ENCODE data around the gene SAMD9L.

The SAMD9L gene

GRCh38 chr7:93148144-93148543 lies at the start of gene SAMD9L:
SAMD9L (minus strand) TSS chr7:93148385; CDS start chr7:93135971, 12,414 bp downstream.
- no peak within 1 kb of the TSS for H3K27ac ChIP-seq (ENCODE audit: low read depth, low read length)
- no peaks in the 10 kb centered on the region for H3K27me3 ChIP-seq (ENCODE audit: control insufficient read depth, insufficient read depth, low read length)
- H3K4me3 ChIP-seq (ENCODE audit: low read length): peak within 1 kb of the TSS; percentile 75
- H3K36me3 ChIP-seq (ENCODE audit: control insufficient read depth, insufficient read depth, low read length): peaks cover 3% of the 10 kb centered on the region
- H3K9ac ChIP-seq (ENCODE audit: low read length): no peak within 1 kb of the TSS
- H3K4me1 ChIP-seq (ENCODE audit: control insufficient read depth, insufficient read depth, low read length): peaks cover 4% of the 10 kb centered on the region

- Histone ChIP-seq H3K36me3 (ENCODE audit: control insufficient read depth, insufficient read depth, low read length) (no peaks in the 10 kb centered on the region), H3K27ac (ENCODE audit: low read depth, low read length) (no peak overlapping the region), H3K9ac (ENCODE audit: low read length) (no peak overlapping the region), H3K4me3 (ENCODE audit: low read length) (no peak overlapping the region), H3K27me3 (ENCODE audit: control insufficient read depth, insufficient read depth, low read length) (no peaks in the 10 kb centered on the region), H3K4me1 (ENCODE audit: control insufficient read depth, insufficient read depth, low read length) (no peaks in the 10 kb centered on the region)
These were observed 48.2 kb upstream of the SAMD9L start for GRCh38 chr7:93196336-93196735.

GRCh38 chr7:93194386-93194785 lies 46.2 kb upstream of the SAMD9L start:
- Histone ChIP-seq H3K27me3 (ENCODE audit: control insufficient read depth, insufficient read depth, low read length) (no peaks in the 10 kb centered on the region), H3K4me3 (ENCODE audit: low read length) (no peak overlapping the region), H3K4me1 (ENCODE audit: control insufficient read depth, insufficient read depth, low read length) (no peaks in the 10 kb centered on the region), H3K36me3 (ENCODE audit: control insufficient read depth, insufficient read depth, low read length) (no peaks in the 10 kb centered on the region), H3K9ac (ENCODE audit: low read length) (no peak overlapping the region), H3K27ac (ENCODE audit: low read depth, low read length) (no peak overlapping the region)

GRCh38 chr7:93188870-93189634 lies 40.9 kb upstream of the SAMD9L start:
- no peak overlapping the region for H3K9ac ChIP-seq (ENCODE audit: low read length)

GRCh38 chr7:93185303-93186027 lies 37.3 kb upstream of the SAMD9L start:
- Histone ChIP-seq H3K27me3 (ENCODE audit: control insufficient read depth, insufficient read depth, low read length) (no peaks in the 10 kb centered on the region), H3K9ac (ENCODE audit: low read length) (no peak overlapping the region), H3K36me3 (ENCODE audit: control insufficient read depth, insufficient read depth, low read length) (no peaks in the 10 kb centered on the region), H3K4me3 (ENCODE audit: low read length) (no peak overlapping the region), H3K27ac (ENCODE audit: low read depth, low read length) (no peak overlapping the region), H3K4me1 (ENCODE audit: control insufficient read depth, insufficient read depth, low read length) (no peaks in the 10 kb centered on the region)

More at GRCh38 chr7:93188870-93189634, 40.9 kb upstream of the SAMD9L start:
- Histone ChIP-seq H3K4me1 (ENCODE audit: control insufficient read depth, insufficient read depth, low read length) (no peaks in the 10 kb centered on the region), H3K36me3 (ENCODE audit: control insufficient read depth, insufficient read depth, low read length) (no peaks in the 10 kb centered on the region), H3K27me3 (ENCODE audit: control insufficient read depth, insufficient read depth, low read length) (no peaks in the 10 kb centered on the region), H3K27ac (ENCODE audit: low read depth, low read length) (no peak overlapping the region), H3K4me3 (ENCODE audit: low read length) (no peak overlapping the region)

- H3K9ac ChIP-seq (ENCODE audit: low read length): no peak overlapping the region
- no peak overlapping the region for H3K27ac ChIP-seq (ENCODE audit: low read depth, low read length)
- no peaks in the 10 kb centered on the region for H3K4me1 ChIP-seq (ENCODE audit: control insufficient read depth, insufficient read depth, low read length)
- H3K27me3 ChIP-seq (ENCODE audit: control insufficient read depth, insufficient read depth, low read length): peaks cover 3% of the 10 kb centered on the region
- no peaks in the 10 kb centered on the region for H3K36me3 ChIP-seq (ENCODE audit: control insufficient read depth, insufficient read depth, low read length)
- H3K4me3 ChIP-seq (ENCODE audit: low read length): no peak overlapping the region
These were observed 31.0 kb upstream of the SAMD9L start for GRCh38 chr7:93179173-93179572.

- Histone ChIP-seq H3K4me3 (ENCODE audit: low read length) (no peak overlapping the region), H3K27ac (ENCODE audit: low read depth, low read length) (no peak overlapping the region), H3K27me3 (ENCODE audit: control insufficient read depth, insufficient read depth, low read length) (peaks cover 3% of the 10 kb centered on the region), H3K9ac (ENCODE audit: low read length) (no peak overlapping the region), H3K36me3 (ENCODE audit: control insufficient read depth, insufficient read depth, low read length) (no peaks in the 10 kb centered on the region), H3K4me1 (ENCODE audit: control insufficient read depth, insufficient read depth, low read length) (no peaks in the 10 kb centered on the region)
These were observed 30.0 kb upstream of the SAMD9L start for GRCh38 chr7:93178213-93178612.

- Histone ChIP-seq H3K4me3 (ENCODE audit: low read length) (no peak overlapping the region), H3K36me3 (ENCODE audit: control insufficient read depth, insufficient read depth, low read length) (no peaks in the 10 kb centered on the region), H3K27ac (ENCODE audit: low read depth, low read length) (no peak overlapping the region), H3K9ac (ENCODE audit: low read length) (no peak overlapping the region), H3K4me1 (ENCODE audit: control insufficient read depth, insufficient read depth, low read length) (no peaks in the 10 kb centered on the region), H3K27me3 (ENCODE audit: control insufficient read depth, insufficient read depth, low read length) (peaks cover 3% of the 10 kb centered on the region)
These were observed 28.9 kb upstream of the SAMD9L start for GRCh38 chr7:93176992-93177580.

GRCh38 chr7:93175219-93175618 lies 27.0 kb upstream of the SAMD9L start:
- no peaks in the 10 kb centered on the region for H3K36me3 ChIP-seq (ENCODE audit: control insufficient read depth, insufficient read depth, low read length)
- H3K4me1 ChIP-seq (ENCODE audit: control insufficient read depth, insufficient read depth, low read length): no peaks in the 10 kb centered on the region
- no peak overlapping the region for H3K27ac ChIP-seq (ENCODE audit: low read depth, low read length)
- H3K27me3 ChIP-seq (ENCODE audit: control insufficient read depth, insufficient read depth, low read length): peaks cover 3% of the 10 kb centered on the region
- no peak overlapping the region for H3K4me3 ChIP-seq (ENCODE audit: low read length)
- no peak overlapping the region for H3K9ac ChIP-seq (ENCODE audit: low read length)

- Histone ChIP-seq H3K27ac (ENCODE audit: low read depth, low read length) (no peak overlapping the region), H3K36me3 (ENCODE audit: control insufficient read depth, insufficient read depth, low read length) (no peaks in the 10 kb centered on the region), H3K4me1 (ENCODE audit: control insufficient read depth, insufficient read depth, low read length) (no peaks in the 10 kb centered on the region), H3K9ac (ENCODE audit: low read length) (no peak overlapping the region), H3K27me3 (ENCODE audit: control insufficient read depth, insufficient read depth, low read length) (peaks cover 3% of the 10 kb centered on the region), H3K4me3 (ENCODE audit: low read length) (no peak overlapping the region)
These were observed 24.5 kb upstream of the SAMD9L start for GRCh38 chr7:93172683-93173082.

- H3K4me3 ChIP-seq (ENCODE audit: low read length): no peak overlapping the region
- H3K27ac ChIP-seq (ENCODE audit: low read depth, low read length): no peak overlapping the region
- H3K4me1 ChIP-seq (ENCODE audit: control insufficient read depth, insufficient read depth, low read length): no peaks in the 10 kb centered on the region
- no peak overlapping the region for H3K9ac ChIP-seq (ENCODE audit: low read length)
- no peaks in the 10 kb centered on the region for H3K36me3 ChIP-seq (ENCODE audit: control insufficient read depth, insufficient read depth, low read length)
- H3K27me3 ChIP-seq (ENCODE audit: control insufficient read depth, insufficient read depth, low read length): peaks cover 3% of the 10 kb centered on the region
These were observed 23.5 kb upstream of the SAMD9L start for GRCh38 chr7:93171606-93172226.

- no peak overlapping the region for H3K9ac ChIP-seq (ENCODE audit: low read length)
- H3K27ac ChIP-seq (ENCODE audit: low read depth, low read length): no peak overlapping the region
- H3K4me1 ChIP-seq (ENCODE audit: control insufficient read depth, insufficient read depth, low read length): no peaks in the 10 kb centered on the region
- no peak overlapping the region for H3K4me3 ChIP-seq (ENCODE audit: low read length)
- no peaks in the 10 kb centered on the region for H3K27me3 ChIP-seq (ENCODE audit: control insufficient read depth, insufficient read depth, low read length)
- no peaks in the 10 kb centered on the region for H3K36me3 ChIP-seq (ENCODE audit: control insufficient read depth, insufficient read depth, low read length)
These were observed 17.3 kb upstream of the SAMD9L start for GRCh38 chr7:93165447-93165846.
